HepG2 (cell line): Measurements from ENCODE around the gene NTRK2. TPM values are rescaled to one million over a fixed set of nuclear protein-coding genes. Genes with fewer than 3 reads are reported as not detected.

Experiments
- ATAC-seq: fragments of 200-7000 bp; cut with Tn5 transposase; 3 replicates; pipeline ENCODE4 v1.9.1; 2020; ENCODE audit warnings: mild to moderate bottlenecking, moderate library complexity
- BruUV-seq: library from RNA; stranded (reverse); fragments of 400-500 nt; replicated peaks from 2 replicates; lab custom pipeline; 2021; lab: Mats Ljungman, UMichigan
- CTCF ChIA-PET: fragments of 300-600 bp; formaldehyde crosslinking; extraction: SDS; loops from one replicate; lab custom pipeline; 2021; ENCODE audit warnings: low total read pairs, inconsistent platforms, low intra/inter-chr PET ratio; lab: Yijun Ruan, JAX
- POLR2A ChIA-PET: fragments of 350-600 bp; sonication (Branson Sonifier 250); formaldehyde crosslinking; loops from one replicate; lab custom pipeline; 2020; ENCODE audit warnings: antibody characterized with exemption, inconsistent platforms; lab: Yijun Ruan, JAX
- DNase-seq: peaks from one replicate; pipeline ENCODE4 v3.0.0-alpha.2; 2015; ENCODE audit warnings: low spot score
- FAIRE-seq: peaks from 3 replicates; lab custom pipeline; 2011; peaks lifted over from hg19 to GRCh38; lab: Jason Lieb, UNC
- H2AFZ ChIP-seq: one replicate; pipeline ENCODE4 v1.6.1; 2011; ENCODE audit warnings: low read length, inconsistent platforms
- H3K27ac ChIP-seq: fragments of 300-600 bp; 3 replicates; pipeline ENCODE4 v1.8.0; 2011; ENCODE audit warnings: mixed run types, mild to moderate bottlenecking, mixed read lengths, low read length, inconsistent platforms; ENCODE audit not compliant: insufficient read depth; ENCODE audit errors: extremely low read length
- H3K27me3 ChIP-seq, 2 experiments: fragments of 200-600 bp in 1 of 2; 2 replicates in 1 of 2; 3 replicates in 1 of 2; pipeline versions ENCODE4 v1.6.0 to v1.8.0; 2011; ENCODE audit warnings: low read length in 2 of 2, mild to moderate bottlenecking in 2 of 2, moderate library complexity in 2 of 2, inconsistent platforms in 1 of 2; ENCODE audit not compliant: insufficient read depth in 2 of 2, control insufficient read depth in 1 of 2
- H3K36me3 ChIP-seq, 2 experiments: fragments of 200-600 bp in 1 of 2; replicated peaks in 1 of 2; 2 replicates in 1 of 2; 3 replicates in 1 of 2; pipeline versions ENCODE4 v1.5.1 to v1.8.0; 2011; ENCODE audit warnings: low read length in 2 of 2, inconsistent platforms in 1 of 2; ENCODE audit not compliant: insufficient read depth in 2 of 2, control insufficient read depth in 1 of 2
- H3K4me1 ChIP-seq: 2 replicates; pipeline ENCODE4 v1.5.1; 2012; ENCODE audit warnings: low read length, inconsistent platforms; ENCODE audit not compliant: insufficient read depth
- H3K4me2 ChIP-seq: 2 replicates; pipeline ENCODE4 v1.6.0; 2011; ENCODE audit warnings: low read depth, low read length, inconsistent platforms
- H3K4me3 ChIP-seq, 3 experiments: fragments of 200-600 bp in 1 of 3; sonication (generic), shearing (Covaris generic) in 1 of 3; replicated peaks in 1 of 3; 2 replicates each; pipeline ENCODE4 v1.5.1; 2011 to 2016; ENCODE audit warnings: low read length in 3 of 3, inconsistent platforms in 2 of 3, low read depth in 2 of 3, mild to moderate bottlenecking in 2 of 3, control low read depth in 1 of 3, mixed read lengths in 1 of 3; ENCODE audit not compliant: insufficient read depth in 1 of 3
- H3K79me2 ChIP-seq: one replicate; pipeline ENCODE4 v1.6.1; 2011; ENCODE audit warnings: low read length, inconsistent platforms; ENCODE audit not compliant: insufficient read depth
- H3K9ac ChIP-seq: 2 replicates; pipeline ENCODE4 v1.6.0; 2011; ENCODE audit warnings: mild to moderate bottlenecking, low read depth, low read length, inconsistent platforms; ENCODE audit not compliant: insufficient read depth
- H3K9me3 ChIP-seq: 2 replicates; pipeline ENCODE4 v1.5.1; 2012; ENCODE audit warnings: mild to moderate bottlenecking, low read length
- H4K20me1 ChIP-seq: 2 replicates; pipeline ENCODE4 v1.6.0; 2011; ENCODE audit warnings: inconsistent platforms, mild to moderate bottlenecking, low read length, moderate library complexity; ENCODE audit not compliant: insufficient read depth
- FOXJ3 ChIP-seq: sonication (generic); formaldehyde crosslinking; IDR thresholded peaks from 2 replicates; pipeline ENCODE4 v1.4.0; 2020; ENCODE audit warnings: missing genetic modification reagents, mild to moderate bottlenecking, borderline replicate concordance
- MATR3 ChIP-seq: sonication (generic); formaldehyde crosslinking; IDR thresholded peaks from 2 replicates; pipeline ENCODE4 v1.4.0; 2020; ENCODE audit warnings: missing genetic modification reagents
- PAX8 ChIP-seq: sonication (generic); formaldehyde crosslinking; IDR thresholded peaks from 2 replicates; pipeline ENCODE4 v1.8.0; 2022; ENCODE audit warnings: mild to moderate bottlenecking, missing genetic modification reagents, borderline replicate concordance
- RBM22 ChIP-seq: fragments of 200-400 bp; formaldehyde crosslinking; optimal IDR thresholded peaks from 2 replicates; pipeline ENCODE3; 2017; ENCODE audit warnings: mild to moderate bottlenecking, low read length, moderate library complexity
- SKI ChIP-seq: fragments of 450-650 bp; IDR thresholded peaks from one replicate; pipeline ENCODE4 v1.6.1; 2018; ENCODE audit warnings: mild to moderate bottlenecking; ENCODE audit not compliant: partially characterized antibody
- SUZ12 ChIP-seq: fragments of 150-350 bp; IDR thresholded peaks from 2 replicates; pipeline ENCODE4 v1.6.1; 2014; ENCODE audit warnings: low read depth, low read length
- TBL1XR1 ChIP-seq: fragments of 150-350 bp; IDR thresholded peaks from 2 replicates; pipeline ENCODE4 v1.6.1; 2014; ENCODE audit warnings: borderline replicate concordance, low read length; ENCODE audit not compliant: partially characterized antibody
- TCF7 ChIP-seq: sonication (generic); IDR thresholded peaks from 2 replicates; pipeline ENCODE4 v1.6.1; 2016; ENCODE audit warnings: antibody characterized with exemption, low read depth
- ZNF138 ChIP-seq: sonication (generic); formaldehyde crosslinking; IDR thresholded peaks from 2 replicates; pipeline ENCODE4 v1.5.0; 2020; ENCODE audit warnings: mild to moderate bottlenecking, low read depth, missing genetic modification reagents
- WGBS: methylation state at CpG from one replicate; pipeline ENCODE4 v1.1.6; 2017; ENCODE audit warnings: low lambda C conversion rate; 5-methylcytosine and 5-hydroxymethylcytosine counted together
- in situ Hi-C: cut with HindIII; loops from 2 replicates; pipeline ENCODE4 v1.10.0; 2017; ENCODE audit warnings: low pct_unique_long_range_greater_than_20kb; ENCODE audit not compliant: extremely low pct_ligation_motif_present
- intact Hi-C: fragments of 100-400 bp; cut with micrococcal nuclease; formaldehyde crosslinking; loops from one replicate; pipeline ENCODE4 v1.10.0; 2022; ENCODE audit not compliant: unreplicated experiment
- polyA plus RNA-seq, 8 experiments: library from polyadenylated mRNA; depleted of rRNA in 3 of 8; stranded (reverse) in 7 of 8; unstranded in 1 of 8; fragments of >200 nt; fragmentation: Illumina TruSeq in 4 of 8; extraction: Trizol in 4 of 8; gene quantifications; 2 replicates each; pipeline versions ENCODE4 v1.2.1 to v1.2.3, GENCODE V29; 2011 to 2016; ENCODE audit warnings: low read depth in 4 of 8, missing spikeins in 1 of 8, mixed read lengths in 1 of 8; ENCODE audit not compliant: insufficient read depth in 1 of 8
- total RNA-seq, 5 experiments: library from RNA; depleted of rRNA; stranded (reverse); fragments of >200 nt; fragmentation: Illumina TruSeq; extraction: Trizol; gene quantifications; 2 replicates each; pipeline ENCODE4 v1.2.3, GENCODE V29; 2016; ENCODE audit warnings: low read depth in 1 of 5
- TF ChIP-seq, protein P1 (sequence below): sonication (generic); formaldehyde crosslinking; IDR thresholded peaks from 2 replicates; pipeline ENCODE4 v1.4.0; 2020; ENCODE audit warnings: missing genetic modification reagents, borderline replicate concordance
- TF ChIP-seq, protein P2 (sequence below): conservative IDR thresholded peaks from 2 replicates; pipeline ENCODE4 v1.6.1; 2018; ENCODE audit warnings: missing genetic modification reagents
- TF ChIP-seq, protein P3 (sequence below): sonication (generic); formaldehyde crosslinking; IDR thresholded peaks from 2 replicates; pipeline ENCODE4 v1.8.1; 2023; ENCODE audit warnings: mild to moderate bottlenecking, missing genetic modification reagents
- TF ChIP-seq, protein P4 (sequence below): sonication (generic); formaldehyde crosslinking; IDR thresholded peaks from 2 replicates; pipeline ENCODE4 v1.5.0; 2020; ENCODE audit warnings: missing genetic modification reagents
- TF ChIP-seq, protein P5 (sequence below): IDR thresholded peaks from 2 replicates; pipeline ENCODE4 v1.6.1; 2012; ENCODE audit warnings: inconsistent platforms
- TF ChIP-seq, protein P6 (sequence below): sonication (generic); formaldehyde crosslinking; IDR thresholded peaks from 2 replicates; pipeline ENCODE4 v1.8.1; 2023; ENCODE audit warnings: mild to moderate bottlenecking, moderate library complexity, missing genetic modification reagents

The NTRK2 gene
- total and polyA plus RNA-seq, 2 of the 13 experiments (the other 11 are each of a cell fraction or from before 2014, with no cell fraction given) = not detected

DNA sequence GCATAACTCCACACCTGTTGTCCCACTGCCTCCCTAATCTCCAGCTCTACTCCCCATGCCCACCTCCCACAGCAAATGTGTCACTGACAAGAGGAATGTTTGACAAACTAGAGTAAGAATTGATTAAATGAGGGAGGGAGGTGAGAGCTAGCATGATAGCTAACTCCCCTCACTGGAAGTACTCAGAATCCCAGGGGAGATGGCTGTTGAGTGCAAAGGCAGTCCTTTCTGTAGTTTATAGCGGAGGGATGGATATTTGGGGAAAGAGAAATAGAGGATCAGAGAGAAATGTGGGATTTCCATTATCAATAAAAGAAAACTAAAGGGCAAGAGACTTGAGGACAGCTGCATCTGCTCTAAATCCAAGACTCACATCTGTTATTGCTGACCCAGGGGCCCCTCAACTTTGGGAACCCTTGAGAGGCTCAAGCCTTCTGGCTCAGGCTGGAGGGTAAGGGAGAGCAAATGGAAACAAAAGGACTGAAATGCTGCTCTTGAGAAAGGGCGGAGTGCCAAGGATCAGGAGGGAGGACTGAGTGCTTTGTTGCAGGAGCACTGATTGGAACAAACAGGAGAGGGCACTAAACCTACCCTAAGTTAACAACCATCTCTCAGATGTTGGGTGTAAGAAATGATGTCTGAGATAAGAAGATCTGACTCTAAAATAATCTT is 372.1 kb downstream of the NTRK2 start:
- 11% methylated on average over 2 of the region's 2 CpGs for WGBS

More for the DNA sequence above, 372.1 kb downstream of the NTRK2 start:
- no peak overlapping the region for H3K4me2 ChIP-seq
- H4K20me1 ChIP-seq = no peaks in the 10 kb centered on the region
- POLR2A ChIA-PET = no interaction called here
- H3K9ac ChIP-seq = no peak overlapping the region
- no peaks in the 10 kb centered on the region for H3K36me3 ChIP-seq
- in situ Hi-C loops (no loop called here), intact Hi-C loops (no loop called here)
- TF ChIP-seq, protein P1, sequence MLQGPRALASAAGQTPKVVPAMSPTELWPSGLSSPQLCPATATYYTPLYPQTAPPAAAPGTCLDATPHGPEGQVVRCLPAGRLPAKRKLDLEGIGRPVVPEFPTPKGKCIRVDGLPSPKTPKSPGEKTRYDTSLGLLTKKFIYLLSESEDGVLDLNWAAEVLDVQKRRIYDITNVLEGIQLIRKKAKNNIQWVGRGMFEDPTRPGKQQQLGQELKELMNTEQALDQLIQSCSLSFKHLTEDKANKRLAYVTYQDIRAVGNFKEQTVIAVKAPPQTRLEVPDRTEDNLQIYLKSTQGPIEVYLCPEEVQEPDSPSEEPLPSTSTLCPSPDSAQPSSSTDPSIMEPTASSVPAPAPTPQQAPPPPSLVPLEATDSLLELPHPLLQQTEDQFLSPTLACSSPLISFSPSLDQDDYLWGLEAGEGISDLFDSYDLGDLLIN (CRISPR knock-in tag) = no peak
- TF ChIP-seq, protein P2, sequence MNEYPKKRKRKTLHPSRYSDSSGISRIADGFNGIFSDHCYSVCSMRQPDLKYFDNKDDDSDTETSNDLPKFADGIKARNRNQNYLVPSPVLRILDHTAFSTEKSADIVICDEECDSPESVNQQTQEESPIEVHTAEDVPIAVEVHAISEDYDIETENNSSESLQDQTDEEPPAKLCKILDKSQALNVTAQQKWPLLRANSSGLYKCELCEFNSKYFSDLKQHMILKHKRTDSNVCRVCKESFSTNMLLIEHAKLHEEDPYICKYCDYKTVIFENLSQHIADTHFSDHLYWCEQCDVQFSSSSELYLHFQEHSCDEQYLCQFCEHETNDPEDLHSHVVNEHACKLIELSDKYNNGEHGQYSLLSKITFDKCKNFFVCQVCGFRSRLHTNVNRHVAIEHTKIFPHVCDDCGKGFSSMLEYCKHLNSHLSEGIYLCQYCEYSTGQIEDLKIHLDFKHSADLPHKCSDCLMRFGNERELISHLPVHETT = no peak
- TF ChIP-seq SUZ12 (no peak), TBL1XR1 (no peak), PAX8 (CRISPR knock-in tag) (no peak), TCF7 (no peak), SKI (no peak), ZNF138 (CRISPR knock-in tag) (no peak), MATR3 (CRISPR knock-in tag) (no peak), FOXJ3 (CRISPR knock-in tag) (no peak), RBM22 (no peak)
- TF ChIP-seq, protein P3, sequence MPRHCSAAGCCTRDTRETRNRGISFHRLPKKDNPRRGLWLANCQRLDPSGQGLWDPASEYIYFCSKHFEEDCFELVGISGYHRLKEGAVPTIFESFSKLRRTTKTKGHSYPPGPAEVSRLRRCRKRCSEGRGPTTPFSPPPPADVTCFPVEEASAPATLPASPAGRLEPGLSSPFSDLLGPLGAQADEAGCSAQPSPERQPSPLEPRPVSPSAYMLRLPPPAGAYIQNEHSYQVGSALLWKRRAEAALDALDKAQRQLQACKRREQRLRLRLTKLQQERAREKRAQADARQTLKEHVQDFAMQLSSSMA (CRISPR knock-in tag) = no peak
- TF ChIP-seq, protein P4, sequence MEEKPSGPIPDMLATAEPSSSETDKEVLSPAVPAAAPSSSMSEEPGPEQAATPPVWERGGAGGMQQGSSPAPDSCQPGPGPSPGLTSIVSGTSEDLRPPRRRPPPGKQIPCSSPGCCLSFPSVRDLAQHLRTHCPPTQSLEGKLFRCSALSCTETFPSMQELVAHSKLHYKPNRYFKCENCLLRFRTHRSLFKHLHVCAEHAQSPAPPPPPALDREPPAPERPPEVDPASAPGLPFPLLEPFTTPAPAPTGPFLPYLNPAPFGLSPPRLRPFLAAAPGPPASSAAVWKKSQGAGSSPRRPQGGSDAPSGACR (CRISPR knock-in tag) = no peak
- TF ChIP-seq, protein P5, sequence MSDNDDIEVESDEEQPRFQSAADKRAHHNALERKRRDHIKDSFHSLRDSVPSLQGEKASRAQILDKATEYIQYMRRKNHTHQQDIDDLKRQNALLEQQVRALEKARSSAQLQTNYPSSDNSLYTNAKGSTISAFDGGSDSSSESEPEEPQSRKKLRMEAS = no peak
- TF ChIP-seq, protein P6, sequence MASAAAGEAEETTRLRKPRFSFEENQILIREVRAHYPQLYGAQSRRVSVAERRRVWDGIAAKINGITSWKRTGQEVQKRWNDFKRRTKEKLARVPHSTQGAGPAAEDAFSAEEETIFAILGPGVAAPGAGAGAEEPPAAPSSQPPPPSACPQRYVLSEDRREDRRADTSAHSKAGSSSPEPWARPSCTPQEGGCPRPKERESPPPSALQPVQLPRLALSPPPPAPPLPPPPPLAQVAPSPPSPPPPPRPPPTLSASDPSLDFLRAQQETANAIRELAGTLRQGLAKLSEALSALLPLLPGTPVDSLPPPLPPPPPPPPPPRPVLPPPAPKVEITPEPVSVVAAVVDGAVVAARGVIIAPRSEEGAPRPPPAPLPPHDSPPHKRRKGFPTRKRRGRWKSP (CRISPR knock-in tag) = no peak
- ATAC-seq = no peak
- no peaks in the 10 kb centered on the region for H3K9me3 ChIP-seq
- no peaks in the 10 kb centered on the region for H3K4me1 ChIP-seq
- no peak overlapping the region for H2AFZ ChIP-seq
- no peaks in the 10 kb centered on the region for H3K79me2 ChIP-seq
- BruUV-seq = no TSS peak
- no peak for DNase-seq
- no peak for FAIRE-seq
- no peak overlapping the region for H3K27ac ChIP-seq
- CTCF ChIA-PET = no interaction called here
- H3K4me3 ChIP-seq = no peak overlapping the region
- no peaks in the 10 kb centered on the region for H3K27me3 ChIP-seq
